Liver (tissue), 9 donors: ENCODE results near the gene GALNT1. TPM values are rescaled to one million over a fixed set of nuclear protein-coding genes. Genes with fewer than 3 reads are reported as not detected.

ENCODE experiments used
- DNase-seq: peaks from one replicate; pipeline ENCODE4 v3.0.0-alpha.2; 2017; ENCODE audit warnings: low spot score
- H3K27ac ChIP-seq, 2 donors: one replicate each; pipeline ENCODE4 v1.7.0; 2013; ENCODE audit warnings: inconsistent platforms in 2 of 2, low read length in 2 of 2, control low read depth in 1 of 2, low read depth in 1 of 2, mild to moderate bottlenecking in 1 of 2
- H3K27me3 ChIP-seq, 4 donors: one replicate each; pipeline versions ENCODE4 v1.6.1 to v1.7.0; 2013; ENCODE audit warnings: low read length in 3 of 4, inconsistent platforms in 1 of 4, mild to moderate bottlenecking in 1 of 4, moderate library complexity in 1 of 4; ENCODE audit not compliant: control insufficient read depth in 4 of 4, insufficient read depth in 4 of 4
- H3K36me3 ChIP-seq, 4 donors: one replicate each; pipeline versions ENCODE4 v1.6.1 to v1.7.0; 2013; ENCODE audit warnings: low read length in 3 of 4, mild to moderate bottlenecking in 3 of 4, low read depth in 1 of 4, moderate library complexity in 1 of 4; ENCODE audit not compliant: control insufficient read depth in 4 of 4, insufficient read depth in 3 of 4
- H3K4me1 ChIP-seq, 4 donors: one replicate each; pipeline versions ENCODE4 v1.6.1 to v1.7.0; 2013; ENCODE audit warnings: low read length in 3 of 4, mild to moderate bottlenecking in 3 of 4, moderate library complexity in 1 of 4; ENCODE audit not compliant: control insufficient read depth in 4 of 4, insufficient read depth in 4 of 4
- H3K4me3 ChIP-seq, 3 donors: one replicate each; pipeline versions ENCODE4 v1.6.1 to v1.7.0; 2013; ENCODE audit warnings: low read length in 3 of 3, control low read depth in 1 of 3, low read depth in 1 of 3, mild to moderate bottlenecking in 1 of 3
- H3K9ac ChIP-seq, 2 donors: one replicate each; pipeline ENCODE4 v1.7.0; 2013; ENCODE audit warnings: low read length in 2 of 2, mild to moderate bottlenecking in 2 of 2, moderate library complexity in 2 of 2, control low read depth in 1 of 2, low read depth in 1 of 2
- H3K9me3 ChIP-seq, 4 donors: one replicate each; pipeline versions ENCODE4 v1.6.1 to v1.7.0; 2013; ENCODE audit warnings: low read length in 3 of 4; ENCODE audit not compliant: control insufficient read depth in 4 of 4
- EGR1 ChIP-seq, 2 donors: IDR thresholded peaks; 2 replicates each; pipeline ENCODE4 v1.6.1; 2016 to 2018; ENCODE audit warnings: antibody characterized with exemption in 2 of 2, low read depth in 2 of 2
- FOXA1 ChIP-seq: IDR thresholded peaks from 2 replicates; pipeline ENCODE4 v1.6.1; 2016; ENCODE audit warnings: antibody characterized with exemption
- FOXA2 ChIP-seq: IDR thresholded peaks from 2 replicates; pipeline ENCODE4 v1.6.1; 2016; ENCODE audit warnings: antibody characterized with exemption
- GABPA ChIP-seq, 2 donors: IDR thresholded peaks in 1 of 2; conservative IDR thresholded peaks in 1 of 2; 2 replicates each; pipeline ENCODE4 v1.6.1; 2016; ENCODE audit warnings: antibody characterized with exemption in 2 of 2, mild to moderate bottlenecking in 1 of 2, moderate library complexity in 1 of 2
- HNF4A ChIP-seq, 2 donors: conservative IDR thresholded peaks; 2 replicates each; pipeline ENCODE4 v1.6.1; 2016; ENCODE audit warnings: antibody characterized with exemption in 2 of 2, mild to moderate bottlenecking in 2 of 2
- HNF4G ChIP-seq: IDR thresholded peaks from 2 replicates; pipeline ENCODE4 v1.6.1; 2016; ENCODE audit warnings: antibody characterized with exemption
- JUND ChIP-seq, 2 donors: IDR thresholded peaks; 2 replicates each; pipeline ENCODE4 v1.6.1; 2016; ENCODE audit warnings: antibody characterized with exemption in 2 of 2
- NR2F2 ChIP-seq: IDR thresholded peaks from 2 replicates; pipeline ENCODE4 v1.6.1; 2016; ENCODE audit warnings: antibody characterized with exemption
- RAD21 ChIP-seq, 2 donors: IDR thresholded peaks; 2 replicates each; pipeline ENCODE4 v1.6.1; 2016; ENCODE audit warnings: antibody characterized with exemption in 2 of 2, mild to moderate bottlenecking in 2 of 2
- RXRA ChIP-seq, 2 donors: IDR thresholded peaks; 2 replicates each; pipeline ENCODE4 v1.6.1; 2017 to 2018; ENCODE audit warnings: antibody characterized with exemption in 2 of 2, mild to moderate bottlenecking in 1 of 2
- SP1 ChIP-seq: IDR thresholded peaks from 2 replicates; pipeline ENCODE4 v1.6.1; 2018; ENCODE audit warnings: antibody characterized with exemption, mild to moderate bottlenecking
- TAF1 ChIP-seq: conservative IDR thresholded peaks from 2 replicates; pipeline ENCODE4 v1.6.1; 2016; ENCODE audit warnings: antibody characterized with exemption, mild to moderate bottlenecking
- YY1 ChIP-seq: IDR thresholded peaks from 2 replicates; pipeline ENCODE4 v1.6.1; 2016; ENCODE audit warnings: antibody characterized with exemption, mild to moderate bottlenecking
- WGBS: extraction: QIAGEN DNeasy Blood & Tissue Kit; methylation state at CpG from one replicate; pipeline ENCODE4 v1.1.7; 2013; 5-methylcytosine and 5-hydroxymethylcytosine counted together
- polyA plus RNA-seq, 2 donors: library from polyadenylated mRNA; stranded (reverse) in 1 of 2; unstranded in 1 of 2; fragments of 200-250 nt in 1 of 2; fragments of >200 nt in 1 of 2; fragmentation: Nextera tagmentation in 1 of 2; extraction: Ambion mirVana in 1 of 2; gene quantifications; one replicate each; pipeline versions ENCODE4 v1.2.1 to v1.2.3, GENCODE V29; 2013 to 2015
- total RNA-seq, 2 donors: library from RNA; depleted of rRNA; stranded (reverse); fragments of >200 nt; gene quantifications; one replicate each; pipeline ENCODE4 v1.2.3, GENCODE V29; 2014
- TF ChIP-seq, protein P1 (sequence below): IDR thresholded peaks from 2 replicates; pipeline ENCODE4 v1.6.1; 2016; ENCODE audit warnings: antibody characterized with exemption
- TF ChIP-seq, protein P2 (sequence below): IDR thresholded peaks from 2 replicates; pipeline ENCODE4 v1.6.1; 2016; ENCODE audit warnings: antibody characterized with exemption
- TF ChIP-seq, protein P3 (sequence below): IDR thresholded peaks from 2 replicates; pipeline ENCODE4 v1.6.1; 2016; ENCODE audit warnings: antibody characterized with exemption
- TF ChIP-seq, protein P4 (sequence below): IDR thresholded peaks from 2 replicates; pipeline ENCODE4 v1.6.1; 2016; ENCODE audit warnings: antibody characterized with exemption, mild to moderate bottlenecking
- TF ChIP-seq, protein P5 (sequence below): fragments of 150-350 bp; IDR thresholded peaks from 2 replicates; pipeline ENCODE4 v1.5.1; 2017; ENCODE audit warnings: improper control_type of control experiment, low read depth, low read length; ENCODE audit not compliant: missing input control
- donor health status: healthy.
- donor health status: healthy.
- donor health status: healthy.
- donor health status: healthy.
- donor health status: healthy.

The GALNT1 gene
- total and polyA plus RNA-seq, 4 donors, result 13.9 to 42.2 (median 26.5) TPM

DNA sequence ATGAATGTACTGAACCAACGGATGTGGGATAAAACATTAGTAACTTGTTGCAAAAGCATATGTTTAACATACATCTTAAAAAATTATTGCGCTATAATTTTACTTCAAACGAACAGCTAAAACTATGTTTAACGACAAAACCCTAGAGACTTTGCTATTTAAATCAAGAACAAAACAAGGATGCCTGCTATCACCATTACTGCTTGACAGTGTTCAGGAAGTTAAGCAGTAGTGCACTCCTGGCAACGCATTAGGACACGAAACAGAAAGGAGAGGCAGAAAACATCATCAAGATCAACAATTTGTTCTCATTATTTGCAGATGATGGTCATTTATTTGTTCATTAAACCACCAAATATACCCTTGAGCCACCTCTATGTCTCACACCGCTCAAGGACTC, 151.9 kb downstream of the GALNT1 start:
- H3K9me3 ChIP-seq, result peaks cover 0 to 1% (median 0%) of the 10 kb centered on the region in 4 donors
- no peak overlapping the region for H3K27ac ChIP-seq
- H3K4me3 ChIP-seq, result no peak overlapping the region
- no peak overlapping the region for H3K9ac ChIP-seq
- no peaks in the 10 kb centered on the region for H3K36me3 ChIP-seq
- no peaks in the 10 kb centered on the region for H3K4me1 ChIP-seq
- DNase-seq, result no peak
- WGBS, result 92% methylated on average over 7 of the region's 7 CpGs
- no peaks in the 10 kb centered on the region for H3K27me3 ChIP-seq
- no peak for TF ChIP-seq TAF1
- no peak for TF ChIP-seq SP1
- no peak for TF ChIP-seq RAD21 (IDR thresholded peaks at IDR 0.05)
- TF ChIP-seq NR2F2, result no peak
- no peak for TF ChIP-seq EGR1 (IDR thresholded peaks at IDR 0.05; ENCODE audit: low read depth in 2 of 2)
- TF ChIP-seq HNF4G, result no peak
- TF ChIP-seq, protein P1, sequence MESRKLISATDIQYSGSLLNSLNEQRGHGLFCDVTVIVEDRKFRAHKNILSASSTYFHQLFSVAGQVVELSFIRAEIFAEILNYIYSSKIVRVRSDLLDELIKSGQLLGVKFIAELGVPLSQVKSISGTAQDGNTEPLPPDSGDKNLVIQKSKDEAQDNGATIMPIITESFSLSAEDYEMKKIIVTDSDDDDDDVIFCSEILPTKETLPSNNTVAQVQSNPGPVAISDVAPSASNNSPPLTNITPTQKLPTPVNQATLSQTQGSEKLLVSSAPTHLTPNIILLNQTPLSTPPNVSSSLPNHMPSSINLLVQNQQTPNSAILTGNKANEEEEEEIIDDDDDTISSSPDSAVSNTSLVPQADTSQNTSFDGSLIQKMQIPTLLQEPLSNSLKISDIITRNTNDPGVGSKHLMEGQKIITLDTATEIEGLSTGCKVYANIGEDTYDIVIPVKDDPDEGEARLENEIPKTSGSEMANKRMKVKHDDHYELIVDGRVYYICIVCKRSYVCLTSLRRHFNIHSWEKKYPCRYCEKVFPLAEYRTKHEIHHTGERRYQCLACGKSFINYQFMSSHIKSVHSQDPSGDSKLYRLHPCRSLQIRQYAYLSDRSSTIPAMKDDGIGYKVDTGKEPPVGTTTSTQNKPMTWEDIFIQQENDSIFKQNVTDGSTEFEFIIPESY, result no peak
- TF ChIP-seq JUND (IDR thresholded peaks at IDR 0.05), result no peak
- TF ChIP-seq, protein P2, sequence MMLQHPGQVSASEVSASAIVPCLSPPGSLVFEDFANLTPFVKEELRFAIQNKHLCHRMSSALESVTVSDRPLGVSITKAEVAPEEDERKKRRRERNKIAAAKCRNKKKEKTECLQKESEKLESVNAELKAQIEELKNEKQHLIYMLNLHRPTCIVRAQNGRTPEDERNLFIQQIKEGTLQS, result no peak
- TF ChIP-seq HNF4A (conservative IDR thresholded peaks at IDR 0.05), result no peak
- no peak for TF ChIP-seq YY1
- TF ChIP-seq FOXA1, result no peak
- TF ChIP-seq RXRA (IDR thresholded peaks at IDR 0.05), result no peak
- TF ChIP-seq, protein P3, sequence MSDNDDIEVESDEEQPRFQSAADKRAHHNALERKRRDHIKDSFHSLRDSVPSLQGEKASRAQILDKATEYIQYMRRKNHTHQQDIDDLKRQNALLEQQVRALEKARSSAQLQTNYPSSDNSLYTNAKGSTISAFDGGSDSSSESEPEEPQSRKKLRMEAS, result no peak
- TF ChIP-seq GABPA (IDR thresholded peaks at IDR 0.05 in 1 of 2, conservative IDR thresholded peaks at IDR 0.05 in 1 of 2), result no peak
- TF ChIP-seq, protein P4, sequence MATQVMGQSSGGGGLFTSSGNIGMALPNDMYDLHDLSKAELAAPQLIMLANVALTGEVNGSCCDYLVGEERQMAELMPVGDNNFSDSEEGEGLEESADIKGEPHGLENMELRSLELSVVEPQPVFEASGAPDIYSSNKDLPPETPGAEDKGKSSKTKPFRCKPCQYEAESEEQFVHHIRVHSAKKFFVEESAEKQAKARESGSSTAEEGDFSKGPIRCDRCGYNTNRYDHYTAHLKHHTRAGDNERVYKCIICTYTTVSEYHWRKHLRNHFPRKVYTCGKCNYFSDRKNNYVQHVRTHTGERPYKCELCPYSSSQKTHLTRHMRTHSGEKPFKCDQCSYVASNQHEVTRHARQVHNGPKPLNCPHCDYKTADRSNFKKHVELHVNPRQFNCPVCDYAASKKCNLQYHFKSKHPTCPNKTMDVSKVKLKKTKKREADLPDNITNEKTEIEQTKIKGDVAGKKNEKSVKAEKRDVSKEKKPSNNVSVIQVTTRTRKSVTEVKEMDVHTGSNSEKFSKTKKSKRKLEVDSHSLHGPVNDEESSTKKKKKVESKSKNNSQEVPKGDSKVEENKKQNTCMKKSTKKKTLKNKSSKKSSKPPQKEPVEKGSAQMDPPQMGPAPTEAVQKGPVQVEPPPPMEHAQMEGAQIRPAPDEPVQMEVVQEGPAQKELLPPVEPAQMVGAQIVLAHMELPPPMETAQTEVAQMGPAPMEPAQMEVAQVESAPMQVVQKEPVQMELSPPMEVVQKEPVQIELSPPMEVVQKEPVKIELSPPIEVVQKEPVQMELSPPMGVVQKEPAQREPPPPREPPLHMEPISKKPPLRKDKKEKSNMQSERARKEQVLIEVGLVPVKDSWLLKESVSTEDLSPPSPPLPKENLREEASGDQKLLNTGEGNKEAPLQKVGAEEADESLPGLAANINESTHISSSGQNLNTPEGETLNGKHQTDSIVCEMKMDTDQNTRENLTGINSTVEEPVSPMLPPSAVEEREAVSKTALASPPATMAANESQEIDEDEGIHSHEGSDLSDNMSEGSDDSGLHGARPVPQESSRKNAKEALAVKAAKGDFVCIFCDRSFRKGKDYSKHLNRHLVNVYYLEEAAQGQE, result no peak
- TF ChIP-seq, protein P5, sequence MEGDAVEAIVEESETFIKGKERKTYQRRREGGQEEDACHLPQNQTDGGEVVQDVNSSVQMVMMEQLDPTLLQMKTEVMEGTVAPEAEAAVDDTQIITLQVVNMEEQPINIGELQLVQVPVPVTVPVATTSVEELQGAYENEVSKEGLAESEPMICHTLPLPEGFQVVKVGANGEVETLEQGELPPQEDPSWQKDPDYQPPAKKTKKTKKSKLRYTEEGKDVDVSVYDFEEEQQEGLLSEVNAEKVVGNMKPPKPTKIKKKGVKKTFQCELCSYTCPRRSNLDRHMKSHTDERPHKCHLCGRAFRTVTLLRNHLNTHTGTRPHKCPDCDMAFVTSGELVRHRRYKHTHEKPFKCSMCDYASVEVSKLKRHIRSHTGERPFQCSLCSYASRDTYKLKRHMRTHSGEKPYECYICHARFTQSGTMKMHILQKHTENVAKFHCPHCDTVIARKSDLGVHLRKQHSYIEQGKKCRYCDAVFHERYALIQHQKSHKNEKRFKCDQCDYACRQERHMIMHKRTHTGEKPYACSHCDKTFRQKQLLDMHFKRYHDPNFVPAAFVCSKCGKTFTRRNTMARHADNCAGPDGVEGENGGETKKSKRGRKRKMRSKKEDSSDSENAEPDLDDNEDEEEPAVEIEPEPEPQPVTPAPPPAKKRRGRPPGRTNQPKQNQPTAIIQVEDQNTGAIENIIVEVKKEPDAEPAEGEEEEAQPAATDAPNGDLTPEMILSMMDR, result no peak
- no peak for TF ChIP-seq FOXA2
